DMS 273 treated with DMSO at 0.1 percent for 48 hours (cell line): ENCODE measurements around the gene PKHD1.
"Not testable (repeated sequence)": the region's sequence is repeated elsewhere in the genome, so short reads cannot be mapped to it uniquely, and the experiment has no call there.

ENCODE experiments used
- DNase-seq: peaks from one replicate; lab custom pipeline; 2025; lab: John Stamatoyannopoulos, UW

The PKHD1 gene

GRCh38 chr6:51928320-51928719 lies 159.1 kb downstream of the PKHD1 start:
- no peak for DNase-seq

GRCh38 chr6:51927450-51927849 lies 160.0 kb downstream of the PKHD1 start:
- no peak for DNase-seq

DNA sequence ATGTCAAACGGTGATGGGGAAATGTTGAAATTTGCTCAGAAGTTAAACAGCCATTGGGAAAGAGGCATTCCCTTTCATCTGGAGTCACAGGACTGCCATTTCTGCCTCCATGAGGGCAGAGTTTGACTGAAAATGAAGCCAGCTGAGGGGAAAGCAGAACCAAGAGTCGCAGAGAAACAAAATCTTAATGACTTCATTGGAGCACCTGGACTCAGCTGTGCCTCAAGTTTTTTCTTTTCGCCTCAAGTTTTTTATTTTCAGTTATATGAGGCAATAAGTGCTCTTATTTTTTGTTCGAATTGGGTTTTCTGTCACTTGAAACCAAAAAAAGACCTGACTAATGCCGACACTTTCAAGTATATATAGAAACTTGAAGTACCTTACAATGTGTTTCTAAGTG lies 161.3 kb downstream of the PKHD1 start:
- DNase-seq: no peak

DNA sequence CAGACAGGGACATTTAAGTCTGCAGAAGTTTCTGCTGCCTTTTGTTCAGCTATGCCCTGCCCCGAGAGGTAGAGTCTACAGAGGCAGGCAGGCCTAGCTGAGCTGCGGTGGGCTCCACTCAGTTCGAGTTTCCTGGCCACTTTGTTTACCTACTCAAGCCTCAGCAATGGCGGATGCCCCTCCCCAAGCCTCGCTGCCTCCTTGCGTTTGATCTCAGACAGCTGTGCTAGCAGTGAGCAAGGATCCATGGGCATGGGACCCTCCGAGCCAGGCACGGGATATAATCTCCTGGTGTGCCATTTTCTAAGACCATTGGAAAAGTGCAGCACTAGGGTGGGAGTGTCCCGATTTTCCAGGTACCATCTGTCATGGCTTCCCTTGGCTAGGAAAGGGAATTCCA lies 164.9 kb downstream of the PKHD1 start:
- DNase-seq: not testable (repeated sequence)

DNA sequence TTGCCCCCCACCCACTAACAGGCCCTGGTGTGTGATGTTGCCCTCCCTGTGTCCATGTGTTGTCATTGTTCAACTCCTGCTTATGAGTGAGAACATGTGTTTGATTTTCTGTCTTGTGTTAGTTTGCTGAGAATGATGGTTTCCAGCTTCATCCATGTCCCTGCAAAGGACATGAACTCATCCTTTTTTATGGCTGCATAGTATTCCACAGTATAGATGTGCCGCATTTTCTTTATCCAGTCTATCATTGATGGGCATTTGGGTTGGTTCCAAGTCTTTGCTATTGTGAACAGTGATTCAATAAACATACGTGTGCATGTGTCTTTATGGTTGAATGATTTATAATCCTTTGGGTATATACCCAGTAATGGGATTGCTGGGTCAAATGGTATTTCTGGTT lies 169.1 kb downstream of the PKHD1 start:
- DNase-seq: not testable (repeated sequence)

- DNase-seq: no peak
These were observed 172.3 kb downstream of the PKHD1 start for GRCh38 chr6:51915098-51915497.

DNA sequence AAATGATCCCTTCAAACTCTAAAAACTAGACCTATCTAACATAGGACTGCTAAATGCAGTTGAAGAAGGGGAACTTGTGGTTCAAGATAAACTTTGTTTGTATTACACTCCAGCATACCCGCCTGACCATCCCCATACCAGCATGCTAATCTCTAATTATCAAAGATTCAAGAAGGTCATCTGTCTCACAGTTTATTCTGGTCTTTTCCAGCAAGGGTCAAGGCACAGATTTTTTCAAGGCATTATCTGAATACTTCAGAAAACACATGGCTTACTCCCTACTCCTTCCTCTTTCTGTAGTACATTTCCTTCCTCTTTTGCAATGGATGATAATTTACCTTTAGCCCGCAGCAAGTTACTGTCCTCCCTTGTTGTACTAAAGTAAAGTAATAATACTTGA lies 174.1 kb downstream of the PKHD1 start:
- DNase-seq: no peak

DNA sequence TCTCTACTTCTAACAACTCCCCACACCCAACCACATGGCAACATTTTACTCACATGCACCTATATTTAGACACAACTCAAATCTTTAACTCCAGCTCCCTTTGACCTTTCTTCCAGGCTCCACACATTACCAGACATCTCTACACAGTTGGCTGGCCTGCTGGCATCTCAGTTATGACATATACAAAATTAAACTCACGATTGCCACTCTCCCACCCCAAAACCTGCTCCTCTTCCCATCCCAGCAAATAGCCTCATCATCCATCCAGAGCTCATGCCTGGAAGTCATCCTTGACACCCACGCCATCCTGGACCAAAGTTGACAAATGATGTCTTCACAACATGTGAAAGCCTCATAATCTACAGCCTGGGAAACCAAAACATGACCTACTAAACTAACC lies 176.6 kb downstream of the PKHD1 start:
- DNase-seq: no peak

DNA sequence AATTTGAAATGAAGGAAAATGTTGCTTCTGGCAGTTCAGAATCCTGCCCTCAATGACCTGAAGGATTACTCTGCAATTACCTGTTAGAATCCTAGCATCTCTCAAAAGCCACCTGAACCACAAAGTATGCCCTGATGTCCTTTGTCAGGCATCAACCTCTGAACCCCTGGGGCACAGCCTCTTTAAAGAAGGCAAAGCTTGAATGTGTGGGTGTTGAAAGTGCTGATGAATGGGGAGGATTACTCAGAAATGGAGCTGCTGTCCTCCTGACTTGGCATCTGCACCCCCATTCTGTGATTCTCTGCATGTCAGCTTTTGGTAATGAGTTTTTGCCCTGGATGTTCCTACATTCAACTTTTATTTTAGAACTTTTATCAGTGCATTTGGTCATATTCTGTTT lies 179.2 kb downstream of the PKHD1 start:
- DNase-seq: no peak

GRCh38 chr6:51901766-51902764 lies 185.3 kb downstream of the PKHD1 start:
- DNase-seq: no peak

DNA sequence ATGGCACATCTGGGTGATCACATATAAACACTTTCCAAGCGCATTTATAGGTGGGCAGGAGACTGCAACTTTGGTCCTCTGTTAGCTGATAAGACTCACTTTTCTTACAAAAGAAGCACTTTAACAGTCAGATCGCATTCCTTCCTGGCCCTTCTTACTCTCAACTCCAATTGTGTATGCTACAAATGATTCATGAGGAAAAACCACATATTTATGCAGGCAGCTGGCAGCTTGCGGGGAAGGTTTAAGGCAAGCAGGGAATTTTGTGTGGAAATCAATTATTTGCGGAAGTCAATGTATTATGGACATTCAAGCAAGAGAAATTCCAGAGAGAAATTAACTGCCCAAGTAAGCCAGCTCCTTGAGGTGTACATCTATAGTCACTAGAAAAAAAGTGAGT lies 194.0 kb downstream of the PKHD1 start:
- no peak for DNase-seq

- no peak for DNase-seq
These were observed 194.7 kb downstream of the PKHD1 start for GRCh38 chr6:51892750-51893149.

DNA sequence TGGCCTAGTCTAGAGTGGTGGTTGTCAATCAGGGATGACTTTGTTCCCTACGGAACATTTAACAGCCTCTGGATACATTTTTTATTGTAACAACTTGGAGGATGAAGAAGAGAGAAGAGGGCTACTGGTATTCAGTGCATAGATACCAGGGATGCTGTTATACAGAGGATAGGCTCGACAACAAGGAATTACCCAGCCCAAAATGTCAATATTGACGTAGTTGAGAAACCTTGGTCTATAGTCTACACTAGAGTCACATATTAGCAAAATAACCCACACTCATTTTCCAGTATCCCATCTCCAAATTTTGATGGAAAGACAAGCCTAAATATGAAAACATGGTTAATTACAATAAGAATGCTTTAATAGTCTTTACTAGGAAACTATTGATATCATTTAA lies 195.1 kb downstream of the PKHD1 start:
- DNase-seq: no peak

DNA sequence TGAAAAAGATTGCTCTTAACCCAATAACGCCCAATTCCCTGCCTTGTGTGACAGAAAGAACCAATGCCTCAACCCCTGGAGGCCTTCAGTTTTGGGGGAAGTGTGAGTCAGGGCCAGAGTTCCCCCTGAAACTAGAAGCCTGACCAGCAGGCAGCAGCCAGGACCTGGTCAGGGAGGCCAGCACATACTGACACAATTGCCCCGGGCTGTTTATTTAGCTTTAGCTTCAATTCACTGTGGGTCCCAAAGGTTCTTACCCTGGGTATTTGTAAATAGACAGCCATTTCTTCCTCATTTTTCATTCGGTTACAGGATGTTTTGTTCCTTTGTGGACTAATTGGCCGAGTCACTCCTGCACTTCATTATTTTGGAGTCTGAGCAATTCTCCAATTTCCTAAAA lies 195.6 kb downstream of the PKHD1 start:
- DNase-seq: no peak

- no peak for DNase-seq
These were observed 199.6 kb downstream of the PKHD1 start for GRCh38 chr6:51887859-51888258.

DNA sequence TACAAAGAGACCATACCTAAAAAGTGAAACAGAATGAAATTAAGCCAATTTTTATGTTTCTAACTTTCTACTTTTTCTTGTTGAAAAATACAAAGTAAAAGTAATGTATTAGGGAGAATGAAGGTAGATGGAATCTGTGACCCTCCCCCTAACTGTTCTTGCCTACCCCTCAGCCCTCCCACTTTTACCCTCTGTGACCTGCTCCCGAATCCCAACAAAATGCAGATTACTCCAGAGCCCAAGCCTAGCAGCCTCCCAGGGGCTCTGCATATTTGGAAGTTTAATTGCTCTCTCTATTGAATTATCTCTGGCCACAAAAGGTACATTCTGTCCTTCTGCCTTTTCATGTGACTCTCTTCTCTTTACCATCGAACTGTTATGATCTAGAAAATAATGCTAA lies 201.5 kb downstream of the PKHD1 start:
- DNase-seq: no peak

- DNase-seq: no peak
These were observed 218.6 kb downstream of the PKHD1 start for GRCh38 chr6:51868591-51869355.

DNA sequence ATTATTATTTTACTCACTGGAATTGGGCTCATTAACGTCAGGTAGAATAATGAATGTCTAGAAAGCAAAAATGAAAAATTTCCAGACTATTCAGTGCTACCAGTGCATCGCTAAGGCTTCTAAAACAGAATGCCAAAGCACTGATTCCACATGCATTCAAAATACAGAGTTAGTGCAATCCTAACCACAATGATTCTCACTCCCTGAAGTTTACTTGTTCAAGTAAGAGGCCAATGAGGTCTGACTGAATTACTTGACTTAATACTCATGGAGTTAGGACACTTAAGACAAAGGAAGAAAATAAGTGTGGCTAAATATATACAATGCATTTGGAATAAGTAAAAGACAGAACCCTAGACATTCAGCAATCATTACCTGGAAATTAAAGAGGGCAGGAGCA lies 220.5 kb downstream of the PKHD1 start:
- no peak for DNase-seq

- DNase-seq: no peak
These were observed 221.4 kb downstream of the PKHD1 start for GRCh38 chr6:51865996-51866395.

- DNase-seq: no peak
These were observed 222.2 kb downstream of the PKHD1 start for GRCh38 chr6:51865176-51865575.

DNA sequence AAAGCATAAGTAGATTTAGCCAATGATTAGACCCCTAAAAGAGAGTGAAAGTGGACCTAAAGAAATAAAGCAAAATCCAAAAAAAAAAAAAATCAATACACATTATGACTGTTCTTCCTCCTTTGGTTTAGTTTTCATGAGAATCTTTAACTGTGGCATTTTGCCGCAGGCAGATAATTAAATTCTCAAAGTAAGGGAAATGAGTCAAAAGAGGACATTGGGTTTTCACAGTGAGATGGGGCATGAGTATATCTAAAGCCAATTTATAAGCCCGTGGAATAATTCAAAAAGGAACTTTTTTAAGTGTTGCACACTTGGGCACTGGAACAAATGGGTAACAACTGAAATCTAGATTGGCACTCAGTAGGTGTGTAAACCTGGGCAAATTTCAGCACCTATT lies 230.3 kb downstream of the PKHD1 start:
- DNase-seq: no peak

DNA sequence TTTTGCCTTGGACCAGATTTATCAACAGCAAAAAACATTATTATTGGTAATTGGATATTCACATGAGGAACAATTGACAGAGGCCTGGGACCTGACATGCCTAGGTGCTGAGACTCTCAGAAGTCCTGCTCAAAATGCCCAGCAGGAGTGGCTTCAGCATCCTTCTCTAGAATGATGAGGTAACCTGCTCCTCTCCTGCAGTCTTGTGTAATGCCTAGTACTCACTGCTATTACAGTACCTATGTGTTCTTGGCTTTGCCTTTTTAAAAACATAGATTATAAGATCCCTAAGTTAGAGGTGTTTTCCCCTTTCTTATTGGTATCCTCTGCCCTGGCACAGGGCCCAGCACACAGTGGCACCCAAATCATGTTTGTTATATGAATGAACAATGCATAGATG lies 230.9 kb downstream of the PKHD1 start:
- DNase-seq: no peak
